ENCODE measurements around the gene SLC22A23.
A peak's percentile ranks its signal among the peaks of the same experiment; 100 is the strongest.

Gene SLC22A23

DNA sequence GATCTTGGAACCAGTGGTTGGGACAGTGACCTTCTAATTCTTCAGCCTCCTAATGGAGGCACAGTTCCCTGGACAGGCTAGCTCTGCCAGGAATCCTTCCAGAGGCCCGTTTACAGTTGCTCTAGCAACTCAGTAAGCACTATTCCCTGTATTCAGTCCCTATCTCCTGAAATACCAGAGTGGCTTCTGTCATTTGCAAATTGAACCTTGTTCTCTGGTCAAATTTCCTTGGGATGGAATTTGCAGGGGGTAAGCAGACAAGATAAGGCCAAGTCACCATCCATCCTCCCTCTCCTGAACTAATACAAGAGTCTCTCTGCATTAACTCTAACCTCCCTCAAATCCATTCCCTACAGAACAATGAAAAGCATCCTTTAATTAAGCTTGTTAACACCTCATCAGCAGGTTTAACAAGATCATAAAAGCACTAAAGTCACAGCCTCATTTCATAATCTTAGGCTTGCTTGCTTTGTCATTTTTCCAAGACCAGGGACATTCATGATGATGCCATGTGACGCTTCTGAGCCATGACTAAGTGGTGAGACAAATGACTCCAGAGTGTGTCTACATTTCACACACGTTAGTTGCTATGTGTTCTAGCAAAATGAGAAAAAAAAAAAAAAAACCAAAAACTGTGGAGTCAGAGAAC is 37.1 kb downstream of the SLC22A23 start:
- DNase-seq = peak; percentile 79

DNA sequence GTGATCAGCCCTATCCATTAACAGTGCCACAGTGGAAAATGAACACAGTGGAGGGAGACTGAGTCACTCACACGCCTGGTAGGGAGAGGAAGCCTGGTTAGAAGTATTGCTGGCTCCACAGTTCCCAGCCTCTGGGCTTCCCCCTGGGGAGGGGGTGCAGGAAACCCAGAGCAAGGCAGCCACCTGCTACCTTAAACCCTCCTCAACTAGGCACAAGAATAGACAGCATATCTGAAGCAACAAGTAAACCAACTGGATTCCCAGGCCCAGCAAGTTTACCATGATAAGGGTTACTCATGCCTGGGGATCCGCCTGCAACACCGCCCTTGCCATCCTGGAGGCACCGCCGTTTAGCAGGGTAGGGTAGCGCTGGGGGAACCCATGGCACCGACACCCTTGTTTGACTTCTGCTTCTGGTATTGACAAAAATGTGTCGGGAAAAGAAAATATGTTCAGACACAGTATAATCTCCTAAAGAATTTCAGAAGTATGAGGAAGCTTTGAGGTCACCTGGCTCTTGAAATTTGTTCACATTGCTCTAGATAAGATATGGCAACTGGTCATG is 38.3 kb downstream of the SLC22A23 start:
- no peak for DNase-seq

DNA sequence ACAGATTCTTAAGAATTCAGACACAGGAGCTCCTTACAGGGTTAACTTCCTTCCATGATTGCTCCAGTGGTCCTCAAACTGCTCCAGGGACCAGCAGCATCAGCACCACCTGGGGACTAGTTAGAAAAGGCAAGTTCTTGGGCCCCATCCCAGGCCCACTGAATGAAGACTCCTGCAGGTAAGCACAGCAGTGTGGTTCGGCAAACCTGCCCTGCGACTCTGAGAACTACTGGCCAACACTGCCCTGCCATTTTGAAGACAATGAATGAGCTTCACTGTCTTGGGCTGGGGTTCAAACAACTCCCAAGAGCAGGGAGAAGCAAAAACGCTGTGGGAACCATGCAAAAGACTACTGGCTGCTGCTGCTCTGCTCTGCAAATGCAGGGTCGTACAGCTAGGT is 39.4 kb downstream of the SLC22A23 start:
- no peak for DNase-seq

DNA sequence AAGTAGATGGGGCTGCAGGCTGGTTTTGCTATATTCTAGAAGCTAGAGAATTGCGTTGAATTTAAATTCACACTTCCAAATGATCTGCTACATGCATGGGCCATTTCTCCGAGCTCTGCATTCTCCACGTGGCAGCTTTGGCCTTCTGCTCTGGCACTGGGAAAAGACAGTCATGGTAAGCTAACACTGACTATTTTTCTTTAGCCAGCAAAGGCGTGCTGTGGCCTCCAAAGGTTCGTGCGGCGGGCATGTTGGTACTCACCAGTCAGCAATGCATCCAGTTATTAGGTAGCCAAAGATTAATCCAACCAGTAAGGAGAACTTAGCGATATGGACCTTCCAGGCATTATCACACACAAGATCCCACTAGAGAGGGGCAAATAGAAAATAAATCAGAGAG is 41.4 kb downstream of the SLC22A23 start:
- DNase-seq = no peak

DNA sequence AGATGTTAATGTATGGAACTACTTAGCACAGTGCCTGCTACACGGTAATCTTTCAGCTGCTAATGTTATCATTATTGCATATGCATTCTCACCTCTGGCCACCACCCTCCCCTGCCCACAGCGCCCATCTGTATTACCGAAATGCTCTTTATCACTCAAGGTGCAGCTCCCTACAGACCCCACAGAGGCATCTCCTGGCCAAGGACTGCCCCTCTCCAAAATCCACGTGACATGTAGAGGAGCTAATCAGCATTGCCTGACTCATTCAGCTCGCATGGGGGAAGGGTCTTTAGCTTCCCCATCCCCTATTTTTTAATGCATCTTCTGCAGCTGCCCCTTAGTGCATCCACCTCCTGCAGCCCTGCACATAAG is 41.8 kb downstream of the SLC22A23 start:
- no peak for DNase-seq

DNA sequence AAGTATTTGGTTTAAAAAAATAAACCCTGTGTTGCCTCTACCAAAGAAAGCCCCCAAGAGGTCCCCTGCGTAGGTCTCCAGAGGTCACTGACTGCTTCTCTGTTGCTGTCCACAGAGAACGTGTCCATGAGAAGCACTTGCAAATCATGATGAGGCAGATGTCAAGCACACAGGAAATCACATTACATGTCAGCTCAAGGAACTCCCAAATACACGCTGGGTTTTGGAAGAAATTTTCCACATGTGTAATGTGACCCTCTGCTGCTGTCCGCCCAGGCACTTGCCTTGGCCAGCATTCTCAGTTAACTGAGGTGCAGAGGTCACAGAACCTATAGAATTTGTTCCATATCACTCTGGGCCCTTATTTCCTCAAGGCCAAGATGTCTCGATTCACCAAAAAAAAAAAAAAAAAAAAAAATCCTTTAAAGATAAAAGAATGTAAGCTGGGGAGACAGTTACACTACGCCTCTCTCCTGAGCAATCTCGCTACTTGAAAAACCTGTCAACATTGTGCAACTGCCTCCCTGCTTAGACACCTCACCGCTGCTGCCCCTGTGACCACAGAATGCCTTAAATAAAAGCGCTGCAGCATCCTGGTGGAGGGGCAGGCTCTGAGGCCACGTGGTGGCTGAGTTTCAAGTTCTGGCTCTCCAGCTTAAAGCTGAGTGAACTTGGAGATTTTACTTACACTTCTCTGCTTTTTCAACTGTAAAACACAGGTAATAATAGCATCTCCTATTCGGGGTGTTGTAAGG is 42.3 kb downstream of the SLC22A23 start:
- no peak for DNase-seq

DNA sequence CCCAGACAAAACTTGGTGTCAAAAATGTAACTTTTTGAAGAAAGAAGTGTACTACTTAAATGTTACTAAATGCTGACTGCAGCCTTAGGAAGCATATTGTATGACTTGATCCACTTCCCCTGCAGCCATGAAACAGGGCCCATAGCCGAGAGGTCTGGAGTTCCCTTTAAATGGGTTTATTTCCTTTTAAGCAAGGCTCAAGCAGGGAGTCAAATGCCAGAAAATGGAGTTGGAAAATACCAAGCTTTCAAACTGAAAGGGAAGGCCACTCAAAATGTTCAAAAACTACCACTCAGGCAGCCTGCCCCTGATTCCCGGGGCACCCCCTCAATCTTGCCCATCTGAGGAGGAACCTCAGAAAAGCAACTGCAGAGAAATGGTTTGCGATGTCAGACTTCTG is 43.3 kb downstream of the SLC22A23 start:
- no peak for DNase-seq

DNA sequence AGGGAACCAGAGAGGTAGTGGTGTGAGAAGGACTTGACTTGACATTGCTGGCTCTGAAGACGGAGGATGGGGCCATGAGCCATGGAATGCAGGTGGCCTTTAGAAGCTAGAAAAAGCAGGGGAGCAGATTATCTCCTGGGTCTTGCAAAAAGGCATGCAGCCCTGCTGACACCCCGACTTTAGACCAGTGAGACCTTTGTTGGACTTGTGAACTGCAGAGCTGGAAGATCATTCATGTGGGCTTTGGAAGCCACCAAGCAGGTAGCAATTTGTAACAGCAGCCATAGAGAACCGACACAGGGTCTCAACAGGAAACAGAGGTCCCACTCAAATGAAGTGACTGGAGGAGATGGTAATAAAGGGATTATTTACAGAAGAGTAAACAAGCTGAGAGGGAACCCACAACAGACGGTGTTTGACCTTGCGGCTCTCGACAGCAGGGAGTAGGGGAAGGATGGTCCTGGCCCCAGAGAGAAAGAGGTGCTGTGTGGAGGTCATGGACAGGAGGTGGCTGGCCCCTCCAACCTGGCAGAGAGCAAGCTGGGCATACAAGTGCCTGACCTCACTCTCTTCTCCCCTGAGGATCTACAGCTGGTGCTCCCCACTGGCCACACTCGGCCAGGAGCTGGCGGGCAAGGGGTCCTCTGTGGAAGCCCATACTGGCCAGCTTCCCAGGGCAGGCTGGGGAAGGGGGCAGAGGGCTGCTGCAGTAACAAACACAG is 43.9 kb downstream of the SLC22A23 start:
- DNase-seq = no peak

DNA sequence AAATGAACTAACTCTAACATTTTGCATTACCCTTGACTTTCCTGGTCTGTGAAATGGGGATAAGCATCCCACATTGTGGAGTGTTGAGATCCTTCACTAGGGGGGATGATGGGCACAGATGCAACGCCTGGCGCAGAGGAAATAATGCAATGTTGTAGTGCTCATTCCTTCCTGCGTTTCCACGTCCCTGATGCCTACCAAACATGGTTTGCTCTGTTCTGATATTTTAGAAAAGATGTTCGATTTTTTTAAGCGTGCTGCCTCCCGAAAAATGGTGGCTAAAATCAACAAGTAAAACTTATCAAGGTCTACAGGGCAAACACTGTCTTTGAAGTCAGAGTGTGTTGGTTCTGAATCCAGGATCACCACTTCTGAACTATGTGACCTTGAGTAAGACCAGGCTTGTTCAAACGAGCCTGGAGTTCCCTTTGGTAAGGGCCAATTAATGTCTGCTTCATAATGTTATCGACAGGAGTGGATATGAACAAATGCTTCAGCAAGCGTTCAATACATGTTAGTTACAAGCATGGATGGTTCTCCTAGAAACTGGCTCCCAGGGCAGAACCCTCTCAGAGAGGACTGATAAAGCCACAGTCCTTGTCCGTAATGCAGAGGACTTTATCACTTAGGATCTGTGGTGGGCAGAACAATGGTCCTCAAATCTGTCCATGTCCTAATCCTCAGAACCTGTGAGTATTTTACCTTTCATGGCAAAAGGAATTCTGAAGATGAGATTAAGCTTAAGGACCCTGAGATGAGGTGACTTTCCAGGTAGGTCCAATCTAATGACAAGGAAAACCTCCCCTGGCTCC is 44.7 kb downstream of the SLC22A23 start:
- DNase-seq = no peak

DNA sequence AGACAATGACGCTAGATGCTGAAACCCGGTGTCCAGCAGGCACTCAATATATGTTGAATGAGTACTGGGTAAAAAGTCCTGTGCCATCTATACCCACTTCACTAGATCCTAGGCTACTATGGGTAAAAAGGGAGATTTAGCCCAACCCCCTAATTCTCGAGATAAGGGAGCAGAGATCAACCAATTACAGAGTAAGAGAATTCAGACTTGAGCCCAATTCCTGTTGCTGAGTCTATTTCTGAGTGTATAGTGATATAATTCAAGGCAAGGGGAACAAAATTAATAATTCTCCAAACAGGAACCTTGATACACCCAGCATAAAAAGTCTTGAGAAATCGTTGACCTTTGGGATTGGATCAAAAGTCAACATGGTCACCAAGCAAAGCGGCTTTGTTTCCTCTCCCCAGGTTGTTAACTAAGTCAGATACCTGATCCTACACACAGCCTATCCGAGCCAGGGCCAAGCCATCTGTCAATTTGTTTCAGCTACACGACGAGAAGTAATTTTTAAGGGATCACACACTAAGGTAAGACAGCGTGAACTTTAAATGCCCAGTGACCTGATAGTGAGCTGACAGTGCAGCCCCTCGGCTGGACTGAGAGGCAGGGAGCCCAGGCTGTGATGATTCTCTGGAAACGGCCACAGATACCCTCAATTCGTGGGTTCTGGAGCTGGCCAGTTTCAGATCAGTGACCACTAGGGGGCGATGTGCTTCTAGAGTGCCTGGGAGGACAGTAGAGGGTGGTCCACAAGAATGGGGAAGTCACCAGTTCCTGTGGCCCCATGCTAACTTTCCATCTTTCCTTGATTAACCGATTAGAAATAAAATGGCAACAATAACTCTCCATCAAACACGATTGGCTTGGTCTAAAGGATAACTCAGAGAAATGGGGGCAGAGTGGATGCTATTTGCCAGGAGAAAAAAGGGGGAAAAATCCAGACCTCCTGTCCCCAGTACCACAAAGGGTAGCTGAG is 46.2 kb downstream of the SLC22A23 start:
- peak; percentile 95 for DNase-seq

DNA sequence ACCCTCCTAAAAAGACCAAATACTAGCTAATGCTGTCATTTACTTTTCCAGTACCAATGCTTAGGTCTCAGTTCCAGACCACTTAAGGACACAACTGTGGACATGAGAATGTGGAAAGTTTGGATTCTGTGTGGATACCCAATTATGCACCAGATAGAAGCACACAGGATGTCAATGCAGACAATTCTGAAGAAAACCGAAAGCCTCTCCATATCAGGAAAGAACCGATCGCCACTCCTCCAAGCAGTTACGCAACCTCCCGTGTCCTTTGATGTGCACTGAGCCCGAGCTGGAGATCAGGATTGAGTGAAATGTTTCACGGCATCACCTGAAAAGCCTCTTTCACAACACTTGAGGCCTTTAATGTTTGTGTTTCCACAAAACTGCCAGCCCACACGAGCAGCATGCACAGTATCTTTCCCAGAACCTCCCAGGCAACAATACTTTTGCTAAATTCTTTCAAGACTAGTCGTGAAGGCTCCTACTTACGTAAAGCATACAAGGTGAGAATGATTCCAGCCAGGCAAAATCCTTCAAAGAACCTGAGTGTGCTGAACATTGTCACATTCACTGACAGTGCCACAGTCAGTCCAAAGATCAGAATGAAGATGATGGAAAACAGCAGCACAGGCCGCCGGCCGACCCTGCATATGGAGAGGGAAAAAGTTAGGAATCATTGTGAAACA is 47.0 kb downstream of the SLC22A23 start:
- DNase-seq = no peak

DNA sequence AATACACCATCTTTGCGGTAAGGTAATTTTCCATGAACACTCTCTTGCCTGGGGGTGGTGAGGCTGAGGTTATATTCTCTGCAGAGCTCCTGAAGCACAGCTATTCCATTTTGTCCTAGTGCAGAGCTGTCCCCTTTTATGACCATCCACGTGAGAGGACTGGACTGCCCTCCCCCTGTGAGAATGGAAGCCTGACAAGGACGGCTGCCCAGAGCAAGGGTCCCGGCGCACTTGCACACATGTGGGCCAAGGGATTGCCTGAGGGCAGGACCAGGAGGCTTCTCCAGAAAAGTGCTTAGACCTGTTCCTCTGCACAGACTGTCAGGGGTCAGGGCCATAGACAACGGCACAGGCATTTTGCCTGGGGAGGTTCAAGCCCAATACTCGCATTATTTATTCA is 48.2 kb downstream of the SLC22A23 start:
- no peak for DNase-seq

DNA sequence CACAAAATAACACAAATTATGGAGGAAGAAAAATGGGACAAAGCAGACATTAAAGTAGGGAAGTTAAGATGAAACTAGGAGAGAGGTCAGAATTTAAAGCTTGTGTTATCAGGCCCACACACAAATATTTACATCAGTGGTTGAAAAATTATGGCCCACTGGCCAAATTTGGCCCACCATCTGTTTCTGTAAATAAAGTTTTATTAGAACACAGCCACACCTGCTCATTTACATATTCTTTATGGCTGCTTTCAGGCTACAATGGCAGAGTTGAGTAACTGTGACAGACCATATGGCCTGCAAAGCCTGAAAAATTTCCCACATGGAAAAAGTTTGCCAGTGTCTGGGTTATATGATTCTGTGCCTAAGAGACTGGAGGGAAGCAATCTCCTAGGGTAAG is 49.0 kb downstream of the SLC22A23 start:
- no peak for DNase-seq

DNA sequence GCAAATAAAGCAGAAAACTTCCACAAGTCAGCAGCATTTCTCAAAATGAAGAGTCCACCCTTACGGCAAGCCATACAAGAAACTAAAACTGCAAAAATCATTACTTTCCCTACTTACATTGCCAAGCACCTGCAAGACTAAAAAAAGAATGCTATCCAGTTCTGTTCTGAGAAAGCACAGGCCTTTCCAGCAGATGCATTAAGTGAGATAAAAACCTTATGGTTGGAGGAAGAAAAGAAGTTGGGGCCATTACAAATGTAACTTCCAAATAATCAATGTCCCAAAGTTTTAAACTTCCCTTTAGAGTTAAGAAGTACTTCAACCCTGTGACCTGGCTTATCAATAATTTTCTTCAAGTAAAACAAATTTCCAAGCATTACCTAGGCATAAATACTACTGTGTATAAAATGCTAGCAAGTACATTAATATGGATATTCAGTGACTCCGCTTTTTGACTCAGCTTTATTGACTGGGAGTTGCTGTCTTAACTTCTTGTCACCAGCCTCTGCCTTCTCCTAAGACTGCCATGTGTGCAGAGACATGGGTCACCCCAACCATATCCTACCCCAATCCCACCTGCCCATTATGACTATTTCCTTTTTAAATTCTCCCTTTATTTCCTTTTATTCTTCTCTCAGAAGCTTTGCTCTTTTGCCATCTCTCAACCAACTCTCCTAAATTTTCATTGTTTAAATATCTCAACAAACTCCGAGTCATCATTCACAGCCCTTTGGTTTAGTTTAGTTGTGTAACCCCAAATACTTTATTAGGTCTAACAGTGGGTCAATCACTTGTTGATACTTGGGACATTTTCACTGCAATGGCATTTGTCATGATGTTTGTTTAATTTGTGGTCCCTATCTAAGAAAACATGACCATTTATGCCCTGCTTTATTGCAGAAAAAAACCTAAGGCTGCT is 49.7 kb downstream of the SLC22A23 start:
- no peak for DNase-seq

DNA sequence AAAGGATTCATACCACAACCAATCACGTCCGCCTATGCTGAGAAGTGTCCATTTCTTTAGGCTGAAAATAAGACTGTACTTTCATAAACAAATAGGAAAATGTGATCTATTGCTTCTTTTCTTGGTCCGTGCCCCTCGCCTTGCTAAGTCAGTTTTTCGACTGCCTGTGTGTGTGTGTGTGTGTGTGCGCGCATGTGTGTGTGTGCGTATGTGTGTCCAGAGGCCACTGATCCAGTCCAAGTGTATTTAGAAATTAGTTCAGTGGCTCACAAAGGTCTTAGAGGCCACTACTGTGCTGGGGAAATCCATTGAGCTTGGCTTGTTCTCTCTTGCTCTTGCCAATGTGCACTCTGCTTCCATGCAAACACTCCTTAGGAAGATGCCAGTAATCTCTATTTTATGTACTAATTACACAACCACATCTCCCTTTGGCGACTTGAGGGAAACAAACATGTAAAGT is 50.5 kb downstream of the SLC22A23 start:
- no peak for DNase-seq

DNA sequence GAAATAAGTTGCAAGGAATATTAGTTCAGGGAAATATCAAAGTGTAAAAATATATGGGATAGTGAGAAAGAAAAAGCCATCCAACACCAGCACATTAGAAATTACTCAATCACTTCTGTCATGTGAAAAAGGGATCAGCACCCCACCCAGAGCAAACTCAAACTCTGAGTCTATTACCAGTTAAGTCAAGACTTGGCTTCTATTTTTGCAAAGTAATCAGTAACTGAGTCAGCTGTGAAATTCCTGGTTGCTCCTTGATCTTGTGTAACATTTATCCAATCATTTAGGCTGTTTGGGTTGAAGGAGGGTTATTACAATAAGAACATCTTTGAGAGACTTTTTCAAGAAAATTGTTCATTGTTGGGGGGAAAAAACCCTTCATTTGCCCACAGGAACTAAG is 51.2 kb downstream of the SLC22A23 start:
- DNase-seq = no peak

DNA sequence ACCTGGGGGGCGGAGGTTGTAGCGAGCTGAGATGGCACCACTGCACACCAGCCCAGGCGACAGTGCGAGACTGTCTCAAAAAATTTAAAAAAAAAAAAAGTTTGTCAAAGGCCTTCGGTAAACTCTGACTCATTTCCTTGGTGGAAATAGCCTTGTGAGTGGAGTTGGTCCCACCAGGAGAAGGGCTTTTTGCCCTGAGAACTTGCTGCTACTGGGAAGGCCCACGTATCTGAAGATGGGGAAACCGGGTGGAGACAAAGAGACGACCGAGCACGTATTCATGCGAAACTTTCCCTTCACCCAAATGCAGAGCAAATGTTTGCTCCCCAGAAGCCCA is 51.7 kb downstream of the SLC22A23 start:
- no peak for DNase-seq

DNA sequence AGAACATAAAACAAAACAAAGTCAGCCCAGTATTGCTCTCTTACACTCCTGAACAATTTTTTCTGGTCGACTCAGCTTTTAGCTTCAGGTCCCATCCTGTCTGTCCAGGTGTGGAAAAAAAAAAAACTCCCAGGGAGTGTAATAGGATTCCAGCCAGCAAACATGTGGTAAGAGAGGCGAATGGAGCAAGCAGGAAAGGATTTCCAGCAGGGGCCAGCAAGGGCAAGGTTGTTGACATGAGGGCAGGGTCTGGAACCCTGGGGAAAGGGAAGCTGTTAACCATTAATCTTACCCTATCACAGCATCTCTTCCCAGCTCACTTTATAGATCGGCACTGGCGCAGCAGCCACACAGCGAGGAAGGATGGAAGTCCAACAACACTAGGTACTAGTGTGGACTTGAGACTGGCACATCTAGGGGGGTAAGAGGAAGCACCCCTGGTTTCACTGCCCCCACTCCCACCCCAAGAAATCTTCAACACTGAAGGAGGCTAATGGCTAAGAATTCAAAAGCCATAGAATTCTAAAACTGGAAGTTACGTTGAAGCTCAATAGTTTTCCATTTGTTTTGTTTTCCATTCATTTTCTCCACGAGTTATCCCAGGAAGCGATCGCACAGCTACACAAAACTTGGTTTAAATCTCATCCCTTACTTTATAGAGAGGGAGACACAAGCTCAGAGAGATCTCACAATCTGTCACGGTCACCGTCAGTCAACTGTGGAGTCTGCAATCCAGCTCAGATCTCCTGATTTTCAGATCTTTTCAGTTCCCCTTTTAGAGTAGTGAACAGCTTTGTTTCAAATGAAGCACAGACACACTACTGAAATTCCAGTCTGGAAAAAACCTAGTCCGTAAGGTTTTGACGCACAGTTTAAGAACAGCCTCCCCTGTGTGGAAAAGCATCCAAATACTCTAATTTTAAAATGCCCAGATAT is 53.3 kb downstream of the SLC22A23 start:
- DNase-seq = peak; percentile 85

All from NCI-H82 (cell line).